OCI-M2 (cell line): ENCODE data around the gene MAGEC3.
"Not testable (repeated sequence)": the region's sequence is repeated elsewhere in the genome, so short reads cannot be mapped to it uniquely, and the experiment has no call there.

ENCODE experiments used
- DNase-seq: peaks from one replicate; lab custom pipeline; 2025; ENCODE audit not compliant: unreplicated experiment; lab: John Stamatoyannopoulos, UW

Gene MAGEC3, protein sequence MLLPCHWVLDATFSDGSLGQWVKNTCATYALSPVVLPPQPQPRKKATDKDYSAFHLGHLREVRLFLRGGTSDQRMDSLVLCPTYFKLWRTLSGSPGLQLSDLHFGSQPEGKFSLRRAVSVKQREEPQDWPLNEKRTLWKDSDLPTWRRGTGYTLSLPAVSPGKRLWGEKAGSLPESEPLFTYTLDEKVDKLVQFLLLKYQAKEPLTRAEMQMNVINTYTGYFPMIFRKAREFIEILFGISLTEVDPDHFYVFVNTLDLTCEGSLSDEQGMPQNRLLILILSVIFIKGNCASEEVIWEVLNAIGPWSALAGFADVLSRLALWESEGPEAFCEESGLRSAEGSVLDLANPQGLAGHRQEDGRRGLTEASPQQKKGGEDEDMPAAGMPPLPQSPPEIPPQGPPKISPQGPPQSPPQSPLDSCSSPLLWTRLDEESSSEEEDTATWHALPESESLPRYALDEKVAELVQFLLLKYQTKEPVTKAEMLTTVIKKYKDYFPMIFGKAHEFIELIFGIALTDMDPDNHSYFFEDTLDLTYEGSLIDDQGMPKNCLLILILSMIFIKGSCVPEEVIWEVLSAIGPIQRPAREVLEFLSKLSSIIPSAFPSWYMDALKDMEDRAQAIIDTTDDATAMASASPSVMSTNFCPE

DNA sequence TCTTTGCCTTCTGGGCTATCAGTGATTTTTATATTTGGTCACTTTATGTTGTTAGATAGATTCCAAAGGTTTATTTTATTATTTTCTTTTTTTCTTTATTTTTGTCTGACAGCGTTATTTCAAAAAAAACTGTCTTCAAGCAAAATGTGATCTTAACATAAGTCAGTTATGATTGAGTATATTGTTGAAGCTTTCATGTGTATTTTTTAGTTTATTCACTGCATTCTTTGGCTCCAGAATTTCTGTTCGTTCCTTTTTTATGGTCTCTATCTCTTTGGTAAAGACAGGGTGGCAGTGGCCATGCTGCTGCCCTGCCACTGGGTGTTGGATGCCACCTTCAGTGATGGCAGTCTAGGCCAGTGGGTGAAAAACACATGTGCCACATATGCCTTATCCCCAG, at the start of gene MAGEC3:
Gene MAGEC3 (plus strand): TSS at position 301 of the 400 bp plus-strand sequence. CDS start 0 bp downstream, at position 301.
- DNase-seq: no peak

DNA sequence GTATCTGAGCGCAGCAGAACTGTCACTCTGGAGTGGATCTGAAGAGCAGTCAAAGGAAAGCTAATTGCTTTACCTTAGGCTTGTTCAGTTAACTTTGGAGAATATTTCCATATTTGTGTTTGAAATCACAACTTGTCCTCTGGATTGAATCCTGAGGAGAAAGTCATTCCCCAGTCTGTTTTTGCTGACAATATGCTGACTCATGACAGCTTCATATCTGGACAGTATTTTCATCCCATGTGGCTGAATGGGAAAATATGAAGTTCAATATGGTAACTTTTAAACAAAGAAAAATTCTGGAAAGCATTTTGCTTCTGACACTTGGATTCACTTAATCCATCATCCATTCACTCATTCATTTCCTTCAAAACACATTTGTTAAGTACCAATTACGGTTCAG, 46.3 kb upstream of the MAGEC3 start:
- no peak for DNase-seq

- no peak for DNase-seq
Observed at GRCh38 chrX:141811438-141811837, 26.7 kb upstream of the MAGEC3 start.

DNA sequence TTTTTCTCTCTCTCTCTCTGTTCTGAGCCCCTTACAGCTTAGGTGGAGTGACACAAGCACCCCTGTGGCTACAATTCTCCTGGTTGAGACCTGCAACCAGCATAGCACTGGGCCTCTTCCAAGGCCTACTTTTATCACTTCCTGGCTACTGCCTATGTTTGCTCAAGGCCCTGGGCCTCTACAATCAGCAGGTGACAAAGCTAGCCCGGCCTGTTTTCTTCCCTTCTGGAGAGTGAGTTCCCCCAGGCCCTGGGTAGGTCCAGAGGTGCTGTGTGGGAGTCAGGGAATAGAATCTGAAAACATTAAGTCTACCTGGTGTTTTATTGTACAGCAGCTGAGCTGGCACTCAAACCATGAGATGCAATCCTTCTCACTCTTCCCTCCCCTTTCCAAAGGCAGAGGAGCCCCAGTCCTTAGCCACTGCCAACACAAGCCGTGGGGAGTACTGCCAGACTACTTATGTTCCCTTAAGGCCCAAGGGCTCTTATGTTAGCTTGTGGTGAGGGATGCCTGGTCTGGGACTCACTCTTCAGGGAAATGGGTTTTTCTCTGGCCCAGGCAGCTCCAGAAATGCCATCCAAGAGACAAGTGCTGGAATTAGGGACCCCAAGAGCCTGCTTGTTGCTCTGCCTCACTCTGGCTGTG, 23.8 kb upstream of the MAGEC3 start:
- no peak for DNase-seq

GRCh38 chrX:141815904-141816303, 22.2 kb upstream of the MAGEC3 start:
- no peak for DNase-seq

GRCh38 chrX:141832247-141832646, 5.9 kb upstream of the MAGEC3 start:
- DNase-seq: no peak

DNA sequence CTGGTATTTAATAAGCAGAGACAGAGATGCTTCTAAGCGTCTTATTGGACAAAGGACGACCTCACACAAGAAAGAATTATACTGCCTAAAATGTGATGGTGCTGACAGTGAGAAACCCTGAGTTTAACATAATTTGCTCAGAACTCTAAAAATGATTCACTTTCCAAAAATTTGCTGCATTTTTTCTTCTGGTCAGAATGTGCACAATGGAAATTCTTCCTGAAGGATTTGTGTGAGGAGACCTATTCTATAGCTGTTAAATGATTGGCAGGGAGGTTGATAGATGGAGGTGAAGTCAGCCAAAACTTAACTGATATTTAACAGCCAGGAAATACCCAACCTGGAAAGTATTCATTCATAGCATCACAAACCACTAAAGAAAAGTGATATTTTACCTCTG, 1.7 kb downstream of the MAGEC3 start:
- DNase-seq: no peak

DNA sequence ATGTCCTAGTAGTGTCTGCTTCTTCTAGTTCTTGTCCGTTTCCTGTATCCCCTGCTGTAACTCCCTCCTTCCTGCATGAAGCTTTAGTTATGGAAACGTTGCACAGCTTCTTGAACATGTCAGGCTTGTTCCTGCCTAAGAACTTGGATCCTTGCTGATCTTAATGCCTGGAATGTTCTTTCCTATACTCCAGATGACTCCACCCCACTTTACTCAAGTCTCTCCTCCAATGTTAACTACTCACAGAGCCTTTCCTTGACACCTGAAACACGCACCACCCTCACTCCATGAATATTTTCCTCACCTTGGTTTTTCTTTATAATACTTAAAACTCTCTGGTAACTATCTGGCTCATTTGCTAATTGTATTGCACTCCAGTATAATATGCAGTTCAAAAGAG, 19.4 kb downstream of the MAGEC3 start:
- DNase-seq: no peak

GRCh38 chrX:141879616-141880015, 41.5 kb downstream of the MAGEC3 start:
- no peak for DNase-seq

GRCh38 chrX:141888811-141889210, 50.7 kb downstream of the MAGEC3 start:
- not testable (repeated sequence) for DNase-seq

DNA sequence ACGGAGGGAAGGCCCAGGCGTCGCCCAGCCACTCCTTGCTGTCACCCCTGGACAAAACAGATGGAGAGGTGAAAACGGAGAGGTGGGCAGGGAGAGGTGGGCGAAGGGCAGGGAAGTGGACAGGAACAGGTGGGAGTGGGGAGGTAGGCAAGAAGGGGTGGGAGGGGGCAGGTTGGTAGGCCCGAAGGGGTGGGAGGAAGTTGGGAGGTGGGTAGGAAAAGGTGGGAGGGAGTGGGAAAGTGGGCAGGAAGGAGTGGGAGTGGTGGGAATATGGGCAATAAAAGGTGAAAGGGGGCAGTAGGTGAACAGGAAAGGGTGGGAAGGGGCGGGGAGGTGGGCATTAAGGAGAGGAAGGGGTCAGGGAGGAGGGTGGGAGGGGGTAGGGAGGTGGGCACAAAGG, 56.6 kb downstream of the MAGEC3 start:
- DNase-seq: no peak

GRCh38 chrX:141897690-141898089, 59.6 kb downstream of the MAGEC3 start:
- DNase-seq: no peak

GRCh38 chrX:141902366-141902765, 64.2 kb downstream of the MAGEC3 start:
- DNase-seq: no peak

DNA sequence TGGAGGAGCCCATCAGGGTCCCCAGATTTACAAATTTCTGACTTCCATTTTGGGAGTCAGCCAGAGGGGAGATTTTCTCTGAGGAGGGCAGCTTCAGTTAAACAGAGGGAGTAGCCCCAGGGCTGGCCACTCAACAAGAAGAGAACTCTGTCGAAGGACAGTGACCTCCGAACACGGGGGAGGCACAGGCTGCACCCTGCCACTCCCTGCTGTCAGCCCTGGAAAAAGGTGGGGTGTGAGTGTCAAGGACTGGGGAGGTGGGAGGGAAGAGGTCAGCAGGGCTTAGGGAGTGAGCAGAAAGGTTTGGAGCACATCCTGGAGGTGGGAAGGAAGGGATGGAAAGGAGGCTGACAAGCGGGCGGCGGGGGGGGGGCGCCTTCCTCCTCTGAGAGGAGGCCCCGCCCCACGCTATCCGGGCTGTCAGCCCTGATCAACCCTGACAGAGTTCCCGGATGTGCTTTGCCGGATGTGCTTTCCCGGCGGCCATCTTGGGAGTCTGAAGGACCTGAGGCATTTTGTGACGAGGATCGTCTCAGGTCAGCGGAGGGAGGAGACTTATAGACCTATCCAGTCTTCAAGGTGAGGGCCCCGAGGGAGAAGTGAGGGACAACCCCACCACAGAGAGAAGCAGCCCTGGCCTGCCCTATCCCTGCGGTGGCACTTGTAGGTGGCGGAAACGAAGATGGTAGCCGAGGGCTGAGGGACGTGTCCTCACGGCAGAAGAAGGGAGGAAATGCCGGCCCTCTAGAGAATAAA, 65.5 kb downstream of the MAGEC3 start, which contains the start of gene MAGEC1:
Gene MAGEC1 (plus strand): TSS at position 495 of the 756 bp plus-strand sequence. CDS start 1,179 bp downstream, outside the sequence.
- no peak for DNase-seq

GRCh38 chrX:141904262-141904661, 66.1 kb downstream of the MAGEC3 start:
- DNase-seq: no peak

DNA sequence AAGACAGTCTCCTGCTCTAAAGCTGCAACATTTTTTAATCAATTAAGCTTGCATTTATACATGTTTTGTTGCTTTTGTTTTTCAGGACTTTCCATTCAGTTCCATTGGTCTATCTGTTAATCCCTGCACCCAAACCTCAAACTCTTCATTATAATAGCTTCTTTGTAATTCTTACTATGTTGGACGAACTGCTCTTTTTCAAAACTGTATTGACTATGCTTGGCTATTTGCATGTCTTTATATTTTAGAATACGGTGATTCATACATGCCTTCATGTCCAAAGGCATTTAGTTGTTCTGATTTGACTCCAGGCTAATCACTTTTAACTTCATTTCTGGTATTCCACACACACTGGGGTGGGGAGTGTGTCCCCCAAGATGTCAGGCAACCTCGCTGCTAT, 79.7 kb downstream of the MAGEC3 start:
- DNase-seq: no peak

DNA sequence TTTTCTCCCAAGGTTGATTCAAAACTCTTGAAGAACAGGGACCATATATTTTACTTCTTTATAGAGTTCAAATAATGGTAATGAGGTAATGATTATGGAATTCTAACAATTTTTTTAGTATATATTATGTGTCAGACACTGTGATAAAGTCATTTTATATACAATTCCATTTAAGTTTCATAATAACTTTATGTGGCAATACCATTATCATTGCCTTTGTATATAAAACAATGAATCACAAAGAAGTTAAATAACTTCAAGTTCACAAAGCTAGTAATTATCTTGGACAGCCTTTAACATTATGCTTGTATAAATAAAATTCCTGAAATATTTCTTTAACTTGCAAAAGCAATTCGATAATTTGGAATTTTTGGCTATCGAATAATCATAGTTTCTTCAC, 86.2 kb downstream of the MAGEC3 start:
- DNase-seq: no peak

- no peak for DNase-seq
Observed at GRCh38 chrX:141928432-141928831, 90.3 kb downstream of the MAGEC3 start.

DNA sequence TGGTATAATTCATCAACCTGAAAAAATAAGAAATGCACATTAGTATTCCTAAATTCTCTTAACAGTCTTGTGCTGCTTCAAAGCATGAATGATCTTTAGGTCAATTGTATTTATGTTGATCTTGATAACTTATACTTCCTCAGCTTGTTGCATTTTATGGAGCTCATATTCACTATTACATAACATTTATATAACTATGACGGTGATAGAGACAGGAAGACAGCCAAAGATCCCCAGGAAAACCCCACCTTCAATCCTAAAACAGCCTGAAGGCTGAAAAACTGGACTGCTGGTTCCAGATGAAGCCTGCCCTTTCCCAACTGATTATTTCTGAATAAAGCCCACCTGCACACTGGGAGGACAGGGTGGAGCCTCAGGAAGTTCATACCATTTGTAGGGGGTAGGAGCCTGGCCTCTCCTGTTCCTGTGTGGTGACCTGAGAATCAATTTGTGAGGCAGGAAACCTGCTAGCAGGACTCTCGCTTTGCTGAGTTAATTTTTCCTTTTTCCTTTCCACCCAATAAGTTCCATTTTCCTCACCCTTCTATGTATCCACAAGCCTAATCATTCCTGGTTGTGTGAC, 96.0 kb downstream of the MAGEC3 start:
- no peak for DNase-seq

GRCh38 chrX:141935645-141936044, 97.5 kb downstream of the MAGEC3 start:
- no peak for DNase-seq

GRCh38 chrX:141936080-141936479, 98.0 kb downstream of the MAGEC3 start:
- no peak for DNase-seq
